ENCODE results near the gene MT1H. TPM values are rescaled to one million over a fixed set of nuclear protein-coding genes. Genes with fewer than 3 reads are reported as not detected.
A peak's percentile ranks its signal among the peaks of the same experiment; 100 is the strongest.
"Not testable (repeated sequence)": the region's sequence is repeated elsewhere in the genome, so short reads cannot be mapped to it uniquely, and the experiment has no call there.

Gene MT1H
- total and polyA plus RNA-seq, 2 experiments from 2014 or later: 13.5 TPM; not detected in 1

- 78% methylated on average over 1 of the region's 1 CpG for WGBS (ENCODE audit: low lambda C conversion rate, missing lambda C conversion rate)
- Histone ChIP-seq H2AFZ (no peak overlapping the region), H3K9me2 (replicated peaks; ENCODE audit: insufficient read depth) (no peaks in the 10 kb centered on the region), H3K4me2 (no peak overlapping the region), H3K79me2 (no peaks in the 10 kb centered on the region), H3K4me1 (ENCODE audit: insufficient read depth) (no peaks in the 10 kb centered on the region), H3K27ac (no peak overlapping the region), H3K4me3 (no peak overlapping the region), H3K9me3 (ENCODE audit: low read depth) (no peaks in the 10 kb centered on the region), H3K36me3 (replicated peaks; ENCODE audit: insufficient read depth, low read depth) (no peaks in the 10 kb centered on the region), H4K20me1 (ENCODE audit: insufficient read depth, poor library complexity, severe bottlenecking) (no peaks in the 10 kb centered on the region), H3K27me3 (peaks cover 100% of the 10 kb centered on the region)
- DNase-seq (ENCODE audit: low spot score): no peak
- no peak for TF ChIP-seq CTCF (IDR thresholded peaks at IDR 0.05; ENCODE audit: poor library complexity)
- TF ChIP-seq EZH2phosphoT487 (IDR thresholded peaks at IDR 0.05; ENCODE audit: low read depth, severe bottlenecking, unreplicated experiment): no peak
- TF ChIP-seq EZH2 (IDR thresholded peaks at IDR 0.05; ENCODE audit: borderline replicate concordance): no peak
Measured at GRCh38 chr16:56664506-56664905, 5.1 kb upstream of the MT1H start.

GRCh38 chr16:56665286-56666261 is 4.0 kb upstream of the MT1H start:
- not testable (repeated sequence) for H4K20me1 ChIP-seq (ENCODE audit: insufficient read depth, poor library complexity, severe bottlenecking); H3K27ac ChIP-seq; H3K36me3 ChIP-seq (replicated peaks; ENCODE audit: insufficient read depth, low read depth); H3K4me1 ChIP-seq (ENCODE audit: insufficient read depth); H3K4me2 ChIP-seq; DNase-seq (ENCODE audit: low spot score); H3K79me2 ChIP-seq; H3K4me3 ChIP-seq; H3K9me3 ChIP-seq (ENCODE audit: low read depth); H2AFZ ChIP-seq; H3K9me2 ChIP-seq (replicated peaks; ENCODE audit: insufficient read depth)
- peaks cover 100% of the 10 kb centered on the region for H3K27me3 ChIP-seq
- WGBS (ENCODE audit: low lambda C conversion rate, missing lambda C conversion rate): 61% methylated on average over 8 of the region's 8 CpGs

- Histone ChIP-seq H3K27me3 (peaks cover 100% of the 10 kb centered on the region), H2AFZ (no peak within 1 kb of the TSS)
Measured at GRCh38 chr16:56667581-56668571, 1.7 kb upstream of the MT1H start, which contains the start of gene MT1G. Gene MT1G, minus strand, starts transcription at chr16:56668065. Its CDS starts 72 bp downstream, at chr16:56667993.

More at GRCh38 chr16:56667581-56668571, 1.7 kb upstream of the MT1H start, which contains the start of gene MT1G:
- H3K27ac ChIP-seq: no peak within 1 kb of the TSS
- peak; percentile 56 for DNase-seq (ENCODE audit: low spot score)
- H3K4me3 ChIP-seq: no peak within 1 kb of the TSS
- peak within 1 kb of the TSS; percentile 49 for H3K4me2 ChIP-seq
- H3K79me2 ChIP-seq: no peaks in the 10 kb centered on the region
- TF ChIP-seq EZH2 (IDR thresholded peaks at IDR 0.05; ENCODE audit: borderline replicate concordance): peak; percentile 43
- TF ChIP-seq EZH2phosphoT487 (IDR thresholded peaks at IDR 0.05; ENCODE audit: low read depth, severe bottlenecking, unreplicated experiment): no peak
- no peak for TF ChIP-seq CTCF (IDR thresholded peaks at IDR 0.05; ENCODE audit: poor library complexity)
- 9% methylated on average over 46 of the region's 46 CpGs for WGBS (ENCODE audit: low lambda C conversion rate, missing lambda C conversion rate)
- no peaks in the 10 kb centered on the region for H3K4me1 ChIP-seq (ENCODE audit: insufficient read depth)
- H3K36me3 ChIP-seq (replicated peaks; ENCODE audit: insufficient read depth, low read depth): no peaks in the 10 kb centered on the region
- no peaks in the 10 kb centered on the region for H3K9me3 ChIP-seq (ENCODE audit: low read depth)
- no peaks in the 10 kb centered on the region for H3K9me2 ChIP-seq (replicated peaks; ENCODE audit: insufficient read depth)
- no peaks in the 10 kb centered on the region for H4K20me1 ChIP-seq (ENCODE audit: insufficient read depth, poor library complexity, severe bottlenecking)
